A549 (cell line): ENCODE data around the gene SLC4A4.

Experiments
- BHLHE40 ChIP-seq: IDR thresholded peaks from 2 replicates; pipeline ENCODE4 v1.6.1; 2012; ENCODE audit warnings: low read depth, low read length, inconsistent platforms
- EP300 ChIP-seq, 2 experiments: fragments of >200 bp; sonication (Bioruptor Twin); formaldehyde crosslinking; IDR thresholded peaks; 2 replicates in 1 of 2; 3 replicates in 1 of 2; pipeline ENCODE4 v1.6.1; 2016 to 2017
- KDM1A ChIP-seq: fragments of 200-600 bp; sonication (generic); IDR thresholded peaks from 2 replicates; pipeline ENCODE4 v1.6.1; 2016; ENCODE audit warnings: low read depth, mild to moderate bottlenecking
- MAZ ChIP-seq: fragments of 150-350 bp; IDR thresholded peaks from 2 replicates; pipeline ENCODE4 v1.6.1; 2014; ENCODE audit warnings: antibody characterized with exemption, low read depth, low read length, borderline replicate concordance
- NFE2L2 ChIP-seq: fragments of 150-350 bp; conservative IDR thresholded peaks from 2 replicates; pipeline ENCODE4 v1.6.1; 2014; ENCODE audit warnings: low read length
- POLR2A ChIP-seq: IDR thresholded peaks from 2 replicates; pipeline ENCODE4 v1.6.1; 2012; ENCODE audit warnings: mild to moderate bottlenecking, low read length
- TF ChIP-seq, protein P1 (sequence below): fragments of >200 bp; sonication (Bioruptor Twin); formaldehyde crosslinking; IDR thresholded peaks from 3 replicates; pipeline ENCODE4 v1.5.1; 2016
- TF ChIP-seq, protein P2 (sequence below): IDR thresholded peaks from 2 replicates; pipeline ENCODE4 v1.6.1; 2012
- TF ChIP-seq, protein P3 (sequence below): fragments of 250-450 bp; sonication (Bioruptor Pico); IDR thresholded peaks from 2 replicates; pipeline ENCODE4 v1.5.0; 2021; ENCODE audit warnings: mild to moderate bottlenecking, moderate library complexity, borderline replicate concordance

DNA sequence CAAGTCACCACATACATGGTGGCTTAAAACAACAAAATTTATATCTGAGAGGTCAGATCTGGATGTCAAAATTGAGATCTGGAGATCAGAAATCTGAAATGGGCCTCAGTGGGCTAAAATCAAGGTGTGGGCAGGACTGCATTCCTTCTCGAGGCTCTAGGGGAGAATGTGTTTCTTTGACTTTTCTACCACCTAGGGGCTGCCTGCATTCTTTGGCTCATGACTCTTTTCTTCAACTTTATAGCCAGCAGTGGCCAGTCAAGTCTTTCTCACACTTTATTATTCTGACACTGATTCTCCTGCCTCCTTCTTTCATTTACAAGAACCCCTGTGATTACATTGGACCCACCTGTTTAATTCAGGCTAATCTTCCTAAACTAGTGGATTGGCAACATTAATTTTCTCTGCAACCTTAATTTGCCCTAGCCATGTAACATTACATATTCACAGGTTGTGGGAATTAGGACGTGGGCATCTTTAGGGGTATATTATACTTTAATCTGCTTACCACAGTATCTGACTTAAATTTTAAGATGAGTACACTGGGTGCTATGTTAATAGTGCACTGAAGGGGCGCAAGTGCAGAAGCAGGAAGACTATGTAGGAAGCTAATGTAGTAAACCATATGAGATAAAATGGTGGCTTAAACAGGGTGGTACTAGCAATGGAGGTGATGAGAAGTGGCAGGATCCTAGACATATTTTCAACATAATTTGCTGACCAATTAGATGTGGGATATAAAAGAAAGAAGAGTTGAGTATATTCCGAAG lies 188.0 kb downstream of the SLC4A4 start:
- TF ChIP-seq, protein P1, sequence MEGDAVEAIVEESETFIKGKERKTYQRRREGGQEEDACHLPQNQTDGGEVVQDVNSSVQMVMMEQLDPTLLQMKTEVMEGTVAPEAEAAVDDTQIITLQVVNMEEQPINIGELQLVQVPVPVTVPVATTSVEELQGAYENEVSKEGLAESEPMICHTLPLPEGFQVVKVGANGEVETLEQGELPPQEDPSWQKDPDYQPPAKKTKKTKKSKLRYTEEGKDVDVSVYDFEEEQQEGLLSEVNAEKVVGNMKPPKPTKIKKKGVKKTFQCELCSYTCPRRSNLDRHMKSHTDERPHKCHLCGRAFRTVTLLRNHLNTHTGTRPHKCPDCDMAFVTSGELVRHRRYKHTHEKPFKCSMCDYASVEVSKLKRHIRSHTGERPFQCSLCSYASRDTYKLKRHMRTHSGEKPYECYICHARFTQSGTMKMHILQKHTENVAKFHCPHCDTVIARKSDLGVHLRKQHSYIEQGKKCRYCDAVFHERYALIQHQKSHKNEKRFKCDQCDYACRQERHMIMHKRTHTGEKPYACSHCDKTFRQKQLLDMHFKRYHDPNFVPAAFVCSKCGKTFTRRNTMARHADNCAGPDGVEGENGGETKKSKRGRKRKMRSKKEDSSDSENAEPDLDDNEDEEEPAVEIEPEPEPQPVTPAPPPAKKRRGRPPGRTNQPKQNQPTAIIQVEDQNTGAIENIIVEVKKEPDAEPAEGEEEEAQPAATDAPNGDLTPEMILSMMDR: no peak
- TF ChIP-seq NFE2L2: no peak
- TF ChIP-seq MAZ: no peak
- no peak for TF ChIP-seq POLR2A
- TF ChIP-seq EP300 (IDR thresholded peaks at IDR 0.05): no peak
- TF ChIP-seq KDM1A: no peak
- TF ChIP-seq, protein P2, sequence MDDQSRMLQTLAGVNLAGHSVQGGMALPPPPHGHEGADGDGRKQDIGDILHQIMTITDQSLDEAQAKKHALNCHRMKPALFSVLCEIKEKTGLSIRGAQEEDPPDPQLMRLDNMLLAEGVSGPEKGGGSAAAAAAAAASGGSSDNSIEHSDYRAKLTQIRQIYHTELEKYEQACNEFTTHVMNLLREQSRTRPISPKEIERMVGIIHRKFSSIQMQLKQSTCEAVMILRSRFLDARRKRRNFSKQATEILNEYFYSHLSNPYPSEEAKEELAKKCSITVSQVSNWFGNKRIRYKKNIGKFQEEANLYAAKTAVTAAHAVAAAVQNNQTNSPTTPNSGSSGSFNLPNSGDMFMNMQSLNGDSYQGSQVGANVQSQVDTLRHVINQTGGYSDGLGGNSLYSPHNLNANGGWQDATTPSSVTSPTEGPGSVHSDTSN: no peak
- TF ChIP-seq, protein P3, sequence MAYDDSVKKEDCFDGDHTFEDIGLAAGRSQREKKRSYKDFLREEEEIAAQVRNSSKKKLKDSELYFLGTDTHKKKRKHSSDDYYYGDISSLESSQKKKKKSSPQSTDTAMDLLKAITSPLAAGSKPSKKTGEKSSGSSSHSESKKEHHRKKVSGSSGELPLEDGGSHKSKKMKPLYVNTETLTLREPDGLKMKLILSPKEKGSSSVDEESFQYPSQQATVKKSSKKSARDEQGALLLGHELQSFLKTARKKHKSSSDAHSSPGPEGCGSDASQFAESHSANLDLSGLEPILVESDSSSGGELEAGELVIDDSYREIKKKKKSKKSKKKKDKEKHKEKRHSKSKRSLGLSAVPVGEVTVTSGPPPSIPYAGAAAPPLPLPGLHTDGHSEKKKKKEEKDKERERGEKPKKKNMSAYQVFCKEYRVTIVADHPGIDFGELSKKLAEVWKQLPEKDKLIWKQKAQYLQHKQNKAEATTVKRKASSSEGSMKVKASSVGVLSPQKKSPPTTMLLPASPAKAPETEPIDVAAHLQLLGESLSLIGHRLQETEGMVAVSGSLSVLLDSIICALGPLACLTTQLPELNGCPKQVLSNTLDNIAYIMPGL: no peak
- no peak for TF ChIP-seq BHLHE40
